HS-27A (cell line): ENCODE results near the gene TRIM45.
A peak's percentile ranks its signal among the peaks of the same experiment; 100 is the strongest.
"Not testable (repeated sequence)": the region's sequence is repeated elsewhere in the genome, so short reads cannot be mapped to it uniquely, and the experiment has no call there.

Experiments used
- DNase-seq: peaks from one replicate; pipeline ENCODE4 v3.0.0-alpha.2; 2012; ENCODE audit warnings: low read depth, missing footprints

TRIM45 gene

GRCh38 chr1:117121589-117122329, at the start of gene TRIM45:
Gene TRIM45 (minus strand): TSS chr1:117121749. CDS start chr1:117121201, 548 bp downstream.
- DNase-seq = peak; percentile 97

GRCh38 chr1:117169871-117170596, 48.5 kb upstream of the TRIM45 start:
- no peak for DNase-seq

GRCh38 chr1:117167402-117167801, 45.9 kb upstream of the TRIM45 start:
- DNase-seq = no peak

- DNase-seq = no peak
Measured at GRCh38 chr1:117166076-117166475, 44.5 kb upstream of the TRIM45 start.

- DNase-seq = no peak
Measured at GRCh38 chr1:117164209-117164608, 42.7 kb upstream of the TRIM45 start.

- no peak for DNase-seq
Measured at GRCh38 chr1:117162816-117163215, 41.3 kb upstream of the TRIM45 start.

GRCh38 chr1:117161887-117162286, 40.3 kb upstream of the TRIM45 start:
- DNase-seq = no peak

- not testable (repeated sequence) for DNase-seq
Measured at GRCh38 chr1:117151305-117151704, 29.8 kb upstream of the TRIM45 start.

GRCh38 chr1:117150316-117150715, 28.8 kb upstream of the TRIM45 start:
- no peak for DNase-seq

GRCh38 chr1:117147856-117148588, 26.5 kb upstream of the TRIM45 start:
- no peak for DNase-seq

GRCh38 chr1:117147341-117147831, 25.8 kb upstream of the TRIM45 start:
- DNase-seq = no peak

GRCh38 chr1:117146575-117147340, 25.2 kb upstream of the TRIM45 start:
- DNase-seq = peak; percentile 91

- no peak for DNase-seq
Measured at GRCh38 chr1:117146072-117146471, 24.5 kb upstream of the TRIM45 start.

GRCh38 chr1:117143871-117144270, 22.3 kb upstream of the TRIM45 start:
- DNase-seq = no peak

GRCh38 chr1:117143172-117143571, 21.6 kb upstream of the TRIM45 start:
- no peak for DNase-seq

- DNase-seq = no peak
Measured at GRCh38 chr1:117142200-117142599, 20.7 kb upstream of the TRIM45 start.

GRCh38 chr1:117138561-117138960, 17.0 kb upstream of the TRIM45 start:
- DNase-seq = no peak

- DNase-seq = no peak
Measured at GRCh38 chr1:117138106-117138505, 16.6 kb upstream of the TRIM45 start.

GRCh38 chr1:117137281-117137855, 15.8 kb upstream of the TRIM45 start:
- DNase-seq = no peak

- no peak for DNase-seq
Measured at GRCh38 chr1:117136749-117137148, 15.2 kb upstream of the TRIM45 start.

GRCh38 chr1:117135329-117135728, 13.8 kb upstream of the TRIM45 start:
- DNase-seq = no peak
